WTC11 (cell line): ENCODE measurements around the gene STRA8. TPM values are rescaled to one million over a fixed set of nuclear protein-coding genes. Genes with fewer than 3 reads are reported as not detected.

ENCODE experiments used
- ATAC-seq: fragments of 200-7000 bp; cut with Tn5 transposase; 2 replicates; pipeline ENCODE4 v1.10.0; 2021; ENCODE audit warnings: mild to moderate bottlenecking, moderate library complexity
- CTCF ChIA-PET: fragments of 300-600 bp; sonication (Branson Sonifier 250); formaldehyde crosslinking; loops from one replicate; lab custom pipeline; 2021; ENCODE audit warnings: antibody characterized with exemption; lab: Charles Lee
- POLR2A ChIA-PET: fragments of 350-600 bp; sonication (Branson Sonifier 250); formaldehyde crosslinking; loops from one replicate; lab custom pipeline; 2021; ENCODE audit warnings: antibody characterized with exemption; lab: Charles Lee
- DNase-seq: peaks from one replicate; pipeline ENCODE4 v3.0.0; 2021; ENCODE audit warnings: low spot score
- H3K27ac Mint-ChIP-seq: 2 replicates; pipeline ENCODE4 v1.8.0; 2021; ENCODE audit warnings: mixed read lengths
- H3K27me3 Mint-ChIP-seq: 2 replicates; pipeline ENCODE4 v1.8.0; 2021; ENCODE audit warnings: low read depth, mild to moderate bottlenecking, moderate library complexity, mixed read lengths
- H3K36me3 Mint-ChIP-seq: 2 replicates; pipeline ENCODE4 v1.8.0; 2021; ENCODE audit warnings: mixed read lengths
- H3K4me1 Mint-ChIP-seq: 2 replicates; pipeline ENCODE4 v1.8.0; 2022; ENCODE audit warnings: mixed read lengths
- H3K4me3 Mint-ChIP-seq: 2 replicates; pipeline ENCODE4 v1.8.0; 2021; ENCODE audit warnings: mild to moderate bottlenecking, moderate library complexity, mixed read lengths
- H3K9me3 Mint-ChIP-seq: 2 replicates; pipeline ENCODE4 v1.8.0; 2021; ENCODE audit warnings: mixed read lengths
- AR ChIP-seq: fragments of 250-450 bp; sonication (Bioruptor Pico); IDR thresholded peaks from 2 replicates; pipeline ENCODE4 v1.9.0; 2021; ENCODE audit warnings: mild to moderate bottlenecking
- CREB1 ChIP-seq: sonication (generic); formaldehyde crosslinking; IDR thresholded peaks from 2 replicates; pipeline ENCODE4 v1.8.0; 2023; ENCODE audit warnings: mild to moderate bottlenecking, missing genetic modification reagents
- EMX1 ChIP-seq: fragments of 250-450 bp; sonication (Bioruptor Pico); IDR thresholded peaks from 2 replicates; pipeline ENCODE4 v1.8.0; 2021; ENCODE audit warnings: mild to moderate bottlenecking
- FOXJ3 ChIP-seq: sonication (generic); formaldehyde crosslinking; IDR thresholded peaks from 2 replicates; pipeline ENCODE4 v1.9.0; 2021; ENCODE audit warnings: missing genetic modification reagents, mild to moderate bottlenecking, borderline replicate concordance
- GABPB1 ChIP-seq: sonication (generic); formaldehyde crosslinking; IDR thresholded peaks from 2 replicates; pipeline ENCODE4 v1.8.1; 2023; ENCODE audit warnings: mild to moderate bottlenecking, missing genetic modification reagents
- JUN ChIP-seq: sonication (generic); formaldehyde crosslinking; IDR thresholded peaks from 2 replicates; pipeline ENCODE4 v1.8.0; 2023; ENCODE audit warnings: mild to moderate bottlenecking, missing genetic modification reagents
- NR2C2 ChIP-seq: sonication (generic); formaldehyde crosslinking; IDR thresholded peaks from 2 replicates; pipeline ENCODE4 v1.8.0; 2022; ENCODE audit warnings: mild to moderate bottlenecking, missing genetic modification reagents
- TEAD1 ChIP-seq: sonication (generic); formaldehyde crosslinking; IDR thresholded peaks from 2 replicates; pipeline ENCODE4 v1.8.0; 2022; ENCODE audit warnings: mild to moderate bottlenecking, missing genetic modification reagents
- TEAD4 ChIP-seq: sonication (generic); formaldehyde crosslinking; IDR thresholded peaks from 2 replicates; pipeline ENCODE4 v1.8.0; 2022; ENCODE audit warnings: mild to moderate bottlenecking, missing genetic modification reagents
- TP53 ChIP-seq: sonication (generic); formaldehyde crosslinking; IDR thresholded peaks from 2 replicates; pipeline ENCODE4 v1.8.1; 2023; ENCODE audit warnings: mild to moderate bottlenecking, missing genetic modification reagents
- ZBTB21 ChIP-seq: sonication (generic); formaldehyde crosslinking; IDR thresholded peaks from 2 replicates; pipeline ENCODE4 v1.8.1; 2023; ENCODE audit warnings: mild to moderate bottlenecking, missing genetic modification reagents, borderline replicate concordance
- total RNA-seq: library from RNA; stranded (reverse); gene quantifications from 3 replicates; pipeline ENCODE4 v1.2.3, GENCODE V29; 2021
- TF ChIP-seq, protein P1 (sequence below): sonication (generic); formaldehyde crosslinking; IDR thresholded peaks from 2 replicates; pipeline ENCODE4 v1.8.0; 2023; ENCODE audit warnings: mild to moderate bottlenecking, missing genetic modification reagents
- TF ChIP-seq, protein P2 (sequence below): sonication (generic); formaldehyde crosslinking; IDR thresholded peaks from 2 replicates; pipeline ENCODE4 v1.8.1; 2023; ENCODE audit warnings: mild to moderate bottlenecking, missing genetic modification reagents, moderate library complexity
- TF ChIP-seq, protein P3 (sequence below): sonication (generic); formaldehyde crosslinking; IDR thresholded peaks from 2 replicates; pipeline ENCODE4 v1.8.0; 2022; ENCODE audit warnings: mild to moderate bottlenecking, missing genetic modification reagents
- TF ChIP-seq, protein P4 (sequence below): fragments of 250-450 bp; sonication (Bioruptor Pico); IDR thresholded peaks from 2 replicates; pipeline ENCODE4 v2.1.2; 2022; ENCODE audit warnings: mild to moderate bottlenecking, moderate library complexity

Gene STRA8
- total RNA-seq, 1 experiment from 2014 or later, result not detected

DNA sequence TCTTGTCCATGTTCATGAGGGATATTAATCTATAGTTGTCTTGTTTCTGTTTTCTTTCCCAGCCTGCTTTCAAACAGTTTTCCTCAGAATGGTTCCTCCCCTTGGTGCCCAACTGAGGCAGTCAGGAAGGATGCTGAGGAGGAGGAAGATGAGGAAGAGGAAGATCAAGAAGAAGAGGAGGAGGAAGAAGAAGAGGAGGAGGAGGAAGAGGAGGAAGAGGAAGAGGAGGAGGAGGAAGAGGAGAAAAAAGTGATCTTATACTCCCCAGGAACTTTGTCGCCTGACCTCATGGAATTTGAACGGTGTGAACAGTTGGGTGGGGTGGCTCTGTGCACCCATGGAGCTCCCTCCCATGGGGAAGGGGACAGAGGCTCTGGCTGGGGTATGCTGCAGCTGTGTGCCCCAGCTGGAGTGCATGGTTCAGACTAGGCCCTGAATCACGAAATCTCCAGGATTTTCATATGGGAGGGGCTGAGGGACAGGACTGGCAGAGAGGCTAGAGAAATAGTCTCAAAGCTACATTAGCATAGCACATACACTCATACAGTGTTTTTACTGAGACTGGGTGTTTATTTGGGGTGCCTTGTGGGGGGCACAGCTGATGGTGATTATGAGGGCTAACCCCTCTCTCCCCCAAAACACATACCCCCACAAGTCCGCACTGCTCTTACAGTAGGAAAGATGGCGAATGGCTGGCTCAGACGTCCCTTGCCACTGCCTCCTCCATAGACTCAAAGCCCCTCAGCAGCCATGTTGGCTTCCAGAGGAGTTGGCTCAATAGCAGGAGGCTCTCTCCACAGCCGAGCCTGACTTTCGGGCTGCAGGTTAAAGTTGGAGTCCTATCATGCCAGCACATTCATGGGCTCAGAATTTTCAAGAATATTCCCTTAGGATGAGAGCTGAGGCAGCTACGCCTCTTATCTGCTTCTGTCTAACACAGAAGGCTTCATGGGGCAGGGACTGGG is 11.9 kb downstream of the STRA8 start (continued):
- TF ChIP-seq, protein P1, sequence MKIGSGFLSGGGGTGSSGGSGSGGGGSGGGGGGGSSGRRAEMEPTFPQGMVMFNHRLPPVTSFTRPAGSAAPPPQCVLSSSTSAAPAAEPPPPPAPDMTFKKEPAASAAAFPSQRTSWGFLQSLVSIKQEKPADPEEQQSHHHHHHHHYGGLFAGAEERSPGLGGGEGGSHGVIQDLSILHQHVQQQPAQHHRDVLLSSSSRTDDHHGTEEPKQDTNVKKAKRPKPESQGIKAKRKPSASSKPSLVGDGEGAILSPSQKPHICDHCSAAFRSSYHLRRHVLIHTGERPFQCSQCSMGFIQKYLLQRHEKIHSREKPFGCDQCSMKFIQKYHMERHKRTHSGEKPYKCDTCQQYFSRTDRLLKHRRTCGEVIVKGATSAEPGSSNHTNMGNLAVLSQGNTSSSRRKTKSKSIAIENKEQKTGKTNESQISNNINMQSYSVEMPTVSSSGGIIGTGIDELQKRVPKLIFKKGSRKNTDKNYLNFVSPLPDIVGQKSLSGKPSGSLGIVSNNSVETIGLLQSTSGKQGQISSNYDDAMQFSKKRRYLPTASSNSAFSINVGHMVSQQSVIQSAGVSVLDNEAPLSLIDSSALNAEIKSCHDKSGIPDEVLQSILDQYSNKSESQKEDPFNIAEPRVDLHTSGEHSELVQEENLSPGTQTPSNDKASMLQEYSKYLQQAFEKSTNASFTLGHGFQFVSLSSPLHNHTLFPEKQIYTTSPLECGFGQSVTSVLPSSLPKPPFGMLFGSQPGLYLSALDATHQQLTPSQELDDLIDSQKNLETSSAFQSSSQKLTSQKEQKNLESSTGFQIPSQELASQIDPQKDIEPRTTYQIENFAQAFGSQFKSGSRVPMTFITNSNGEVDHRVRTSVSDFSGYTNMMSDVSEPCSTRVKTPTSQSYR (CRISPR knock-in tag), result no peak
- TF ChIP-seq JUN (no peak), TEAD4 (no peak)

GRCh38 chr7:135246191-135246825 is 12.7 kb downstream of the STRA8 start:
- TF ChIP-seq CREB1 (CRISPR knock-in tag), result no peak
- TF ChIP-seq TEAD1, result no peak
- TF ChIP-seq AR, result no peak
- TF ChIP-seq GABPB1 (CRISPR knock-in tag), result no peak
- TF ChIP-seq, protein P2, sequence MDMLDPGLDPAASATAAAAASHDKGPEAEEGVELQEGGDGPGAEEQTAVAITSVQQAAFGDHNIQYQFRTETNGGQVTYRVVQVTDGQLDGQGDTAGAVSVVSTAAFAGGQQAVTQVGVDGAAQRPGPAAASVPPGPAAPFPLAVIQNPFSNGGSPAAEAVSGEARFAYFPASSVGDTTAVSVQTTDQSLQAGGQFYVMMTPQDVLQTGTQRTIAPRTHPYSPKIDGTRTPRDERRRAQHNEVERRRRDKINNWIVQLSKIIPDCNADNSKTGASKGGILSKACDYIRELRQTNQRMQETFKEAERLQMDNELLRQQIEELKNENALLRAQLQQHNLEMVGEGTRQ (CRISPR knock-in tag), result no peak
- TF ChIP-seq, protein P3, sequence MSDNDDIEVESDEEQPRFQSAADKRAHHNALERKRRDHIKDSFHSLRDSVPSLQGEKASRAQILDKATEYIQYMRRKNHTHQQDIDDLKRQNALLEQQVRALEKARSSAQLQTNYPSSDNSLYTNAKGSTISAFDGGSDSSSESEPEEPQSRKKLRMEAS (CRISPR knock-in tag), result no peak
- no peak for TF ChIP-seq TP53 (CRISPR knock-in tag)
- TF ChIP-seq NR2C2 (CRISPR knock-in tag), result no peak
- TF ChIP-seq, protein P4, sequence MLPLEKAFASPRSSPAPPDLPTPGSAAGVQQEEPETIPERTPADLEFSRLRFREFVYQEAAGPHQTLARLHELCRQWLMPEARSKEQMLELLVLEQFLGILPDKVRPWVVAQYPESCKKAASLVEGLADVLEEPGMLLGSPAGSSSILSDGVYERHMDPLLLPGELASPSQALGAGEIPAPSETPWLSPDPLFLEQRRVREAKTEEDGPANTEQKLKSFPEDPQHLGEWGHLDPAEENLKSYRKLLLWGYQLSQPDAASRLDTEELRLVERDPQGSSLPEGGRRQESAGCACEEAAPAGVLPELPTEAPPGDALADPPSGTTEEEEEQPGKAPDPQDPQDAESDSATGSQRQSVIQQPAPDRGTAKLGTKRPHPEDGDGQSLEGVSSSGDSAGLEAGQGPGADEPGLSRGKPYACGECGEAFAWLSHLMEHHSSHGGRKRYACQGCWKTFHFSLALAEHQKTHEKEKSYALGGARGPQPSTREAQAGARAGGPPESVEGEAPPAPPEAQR (CRISPR knock-in tag), result no peak
- TF ChIP-seq EMX1 (CRISPR knock-in tag), result no peak
- no peak for TF ChIP-seq FOXJ3
- no peak for TF ChIP-seq ZBTB21 (CRISPR knock-in tag)
- TF ChIP-seq, all 79 proteins: peak for 0
- H3K4me3 Mint-ChIP-seq, result no peak overlapping the region
- peaks cover 10% of the 10 kb centered on the region for H3K9me3 Mint-ChIP-seq
- no peak for ATAC-seq
- no peak overlapping the region for H3K27ac Mint-ChIP-seq
- no peak for DNase-seq
- ChIA-PET POLR2A (no interaction called here), CTCF (interaction anchor here (1.4 to 1.5 kb wide), 2 partner anchors 14 to 29 kb away, joined by 3 to 4 read pairs; no protein-coding TSS in a partner anchor)
- H3K4me1 Mint-ChIP-seq, result peaks cover 9% of the 10 kb centered on the region; the same call in 1 of the 2 replicates
- H3K36me3 Mint-ChIP-seq, result 0 out of 2 replicates have a peak, but pooled peaks cover 5% of the 10 kb centered on the region
- H3K27me3 Mint-ChIP-seq, result no peaks in the 10 kb centered on the region
